Mammary epithelial cell (primary cell): ENCODE results near the gene ARG1.

Experiments
- CTCF ChIP-seq, 2 donors: IDR thresholded peaks in 1 of 2; conservative IDR thresholded peaks in 1 of 2; 2 replicates each; pipeline ENCODE4 v1.5.1; 2011 to 2012; ENCODE audit warnings: inconsistent platforms in 2 of 2, low read length in 2 of 2, mild to moderate bottlenecking in 2 of 2, control low read depth in 1 of 2, low read depth in 1 of 2; ENCODE audit not compliant: insufficient read depth in 1 of 2; ENCODE audit errors: extremely low read depth in 1 of 2
- EZH2 ChIP-seq: IDR thresholded peaks from 2 replicates; pipeline ENCODE4 v1.6.1; 2012; ENCODE audit warnings: low read length, inconsistent platforms, borderline replicate concordance

GRCh38 chr6:131565056-131565455 is 8.0 kb upstream of the ARG1 start:
- TF ChIP-seq CTCF (conservative IDR thresholded peaks at IDR 0.05 in 1 of 2, IDR thresholded peaks at IDR 0.05 in 1 of 2; ENCODE audit: extremely low read depth in 1 of 2, insufficient read depth in 1 of 2, low read depth in 1 of 2, low read length in 2 of 2) (no peak), EZH2 (no peak)
